SK-N-MC (cell line): ENCODE data around the gene CRYAB.
A peak's percentile ranks its signal among the peaks of the same experiment; 100 is the strongest.

Source experiments
- DNase-seq: peaks from one replicate; pipeline ENCODE4 v3.0.0-alpha.2; 2011; ENCODE audit warnings: low read depth, low spot score
- H3K27ac ChIP-seq: fragments of 200-600 bp; sonication (generic); 2 replicates; pipeline ENCODE4 v1.5.1; 2016; ENCODE audit warnings: mixed run types
- H3K36me3 ChIP-seq: fragments of 200-600 bp; sonication (generic); 2 replicates; pipeline ENCODE4 v1.6.1; 2017; ENCODE audit warnings: antibody characterized with exemption, low read length, mixed read lengths; ENCODE audit not compliant: insufficient read depth
- H3K4me3 ChIP-seq: fragments of 200-600 bp; sonication (generic); 2 replicates; pipeline ENCODE4 v1.5.1; 2016
- H3K9ac ChIP-seq: fragments of 200-600 bp; sonication (generic); 2 replicates; pipeline ENCODE4 v1.8.0; 2017; ENCODE audit warnings: mixed run types, mixed read lengths; ENCODE audit not compliant: insufficient read length
- H3K9me3 ChIP-seq: fragments of 200-600 bp; sonication (generic); 2 replicates; pipeline ENCODE4 v1.6.1; 2017; ENCODE audit warnings: low read depth, mild to moderate bottlenecking, antibody characterized with exemption, low read length, moderate library complexity, mixed read lengths
- EZH2 ChIP-seq: fragments of 200-600 bp; sonication (generic); IDR thresholded peaks from one replicate; pipeline ENCODE4 v1.6.1; 2017; ENCODE audit warnings: antibody characterized with exemption
- FOXP2 ChIP-seq: optimal IDR thresholded peaks from 2 replicates; pipeline ENCODE3; 2011; ENCODE audit warnings: mild to moderate bottlenecking, moderate library complexity; ENCODE audit not compliant: insufficient read depth; ENCODE audit errors: extremely low read length, control extremely low read depth
- POLR2AphosphoS5 ChIP-seq: IDR thresholded peaks from 2 replicates; pipeline ENCODE4 v1.6.1; 2012; ENCODE audit warnings: mild to moderate bottlenecking, low read depth, low read length, borderline replicate concordance

Gene CRYAB

GRCh38 chr11:111946499-111946898, 34.9 kb upstream of the CRYAB start:
- Histone ChIP-seq H3K36me3 (peaks cover 10% of the 10 kb centered on the region; the same call in 1 of the 2 replicates), H3K27ac (no peak overlapping the region), H3K9ac (no peak overlapping the region), H3K9me3 (no peaks in the 10 kb centered on the region), H3K4me3 (no peak overlapping the region)
- DNase-seq = no peak
- no peak for TF ChIP-seq POLR2AphosphoS5
- TF ChIP-seq EZH2 = no peak
- TF ChIP-seq FOXP2 = no peak

DNA sequence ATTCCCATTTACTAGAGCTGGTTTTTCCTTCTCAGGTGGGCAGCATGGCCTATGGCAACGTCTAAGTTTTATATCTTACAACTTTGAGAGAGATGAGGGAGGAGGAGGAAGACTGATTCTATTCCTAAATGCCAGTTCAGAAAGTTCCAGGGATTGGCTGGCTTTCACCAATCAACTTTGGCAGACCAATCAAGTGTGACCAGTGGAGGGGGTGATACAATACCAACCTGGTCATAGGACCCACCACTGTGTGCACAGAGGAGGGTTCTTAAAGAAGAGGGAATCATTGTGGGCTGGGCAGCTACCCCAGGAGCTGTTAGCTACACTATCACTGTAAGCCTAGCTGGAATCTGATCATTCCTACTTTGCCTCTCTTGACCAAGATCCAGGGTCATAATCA, 33.6 kb upstream of the CRYAB start:
- Histone ChIP-seq H3K9me3 (no peaks in the 10 kb centered on the region), H3K36me3 (peaks cover 10% of the 10 kb centered on the region; the same call in 1 of the 2 replicates), H3K27ac (no peak overlapping the region), H3K9ac (no peak overlapping the region), H3K4me3 (no peak overlapping the region)
- DNase-seq = no peak
- no peak for TF ChIP-seq EZH2
- TF ChIP-seq POLR2AphosphoS5 = no peak
- no peak for TF ChIP-seq FOXP2

DNA sequence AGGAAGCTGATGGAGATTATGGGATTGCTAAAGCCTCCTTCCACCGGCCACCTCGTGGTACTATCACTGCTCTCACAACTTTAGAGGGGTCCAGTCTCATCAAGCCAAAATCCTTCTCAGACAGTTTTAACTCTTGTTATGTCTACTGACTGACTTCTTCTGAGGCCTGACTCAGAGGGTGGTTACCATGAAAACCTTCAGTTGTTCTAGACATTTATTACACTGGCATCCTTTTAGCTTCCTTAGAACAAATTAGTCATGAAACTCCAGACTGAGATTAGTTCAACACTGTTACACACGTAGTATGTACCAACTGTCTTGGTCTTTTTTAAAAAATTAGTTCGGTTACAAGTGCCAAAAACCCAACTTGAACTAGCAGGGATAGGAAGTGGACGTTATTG, 33.1 kb upstream of the CRYAB start:
- H3K9ac ChIP-seq = no peak overlapping the region
- DNase-seq = no peak
- TF ChIP-seq FOXP2 (no peak), POLR2AphosphoS5 (no peak), EZH2 (no peak)
- no peak overlapping the region for H3K4me3 ChIP-seq
- peak overlapping the region; percentile 31; the same call in 1 of the 2 replicates for H3K27ac ChIP-seq
- peaks cover 10% of the 10 kb centered on the region; the same call in 1 of the 2 replicates for H3K36me3 ChIP-seq
- H3K9me3 ChIP-seq = no peaks in the 10 kb centered on the region

DNA sequence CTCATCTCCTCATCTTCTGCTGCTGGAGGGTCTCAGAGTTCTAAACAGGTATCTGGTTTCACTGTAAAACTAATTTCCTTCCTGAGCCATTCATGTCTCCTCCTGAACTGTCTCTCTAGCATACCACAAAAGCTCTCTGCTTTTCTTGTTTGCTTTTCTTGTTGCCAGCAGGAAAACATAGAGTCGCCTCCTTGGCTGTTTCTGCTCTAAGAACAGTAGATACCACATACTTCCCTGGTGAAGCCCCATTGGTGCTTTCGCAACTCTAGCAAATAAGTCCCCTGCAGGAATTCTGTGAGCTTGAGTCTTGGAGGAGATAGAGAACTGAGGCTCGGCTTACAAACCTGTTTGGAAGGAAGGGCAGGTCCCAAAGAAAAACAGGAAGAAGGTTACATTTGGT, 32.6 kb upstream of the CRYAB start:
- H3K9ac ChIP-seq = peak overlapping the region; percentile 38

DNA sequence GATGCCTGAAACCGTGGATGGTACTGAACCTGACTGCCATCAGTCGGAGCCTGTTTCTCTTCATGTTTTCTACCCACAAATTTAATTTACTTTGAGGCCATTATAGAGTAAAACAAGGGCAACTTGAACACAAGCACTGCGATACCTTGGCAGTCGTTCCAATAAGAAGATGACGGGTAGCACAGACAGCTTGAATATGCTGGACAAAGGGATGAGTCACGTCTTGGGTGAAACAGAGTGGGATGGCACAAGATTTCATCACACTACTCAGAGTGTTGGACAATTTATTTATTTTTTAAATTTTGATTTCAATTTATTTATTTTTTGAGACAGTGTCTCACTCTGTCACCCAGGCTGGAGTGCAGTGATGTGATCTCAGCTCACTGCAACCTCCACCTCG, 31.3 kb upstream of the CRYAB start:
- Histone ChIP-seq H3K4me3 (no peak overlapping the region), H3K27ac (no peak overlapping the region), H3K36me3 (peaks cover 10% of the 10 kb centered on the region; the same call in 1 of the 2 replicates), H3K9me3 (no peaks in the 10 kb centered on the region), H3K9ac (no peak overlapping the region)
- TF ChIP-seq FOXP2 (no peak), POLR2AphosphoS5 (no peak), EZH2 (no peak)
- DNase-seq = no peak

More for the DNA sequence above, 32.6 kb upstream of the CRYAB start:
- H3K9me3 ChIP-seq = no peaks in the 10 kb centered on the region
- H3K27ac ChIP-seq = no peak overlapping the region
- no peak for DNase-seq
- peaks cover 10% of the 10 kb centered on the region; the same call in 1 of the 2 replicates for H3K36me3 ChIP-seq
- TF ChIP-seq POLR2AphosphoS5 (no peak), EZH2 (no peak), FOXP2 (no peak)
- H3K4me3 ChIP-seq = no peak overlapping the region

- H3K4me3 ChIP-seq = no peak overlapping the region
- no peak overlapping the region for H3K27ac ChIP-seq
- no peak for DNase-seq
- TF ChIP-seq EZH2 (no peak), FOXP2 (no peak), POLR2AphosphoS5 (no peak)
- no peaks in the 10 kb centered on the region for H3K9me3 ChIP-seq
- no peak overlapping the region for H3K9ac ChIP-seq
- peaks cover 10% of the 10 kb centered on the region; the same call in 1 of the 2 replicates for H3K36me3 ChIP-seq
Observed at GRCh38 chr11:111941963-111942362, 30.4 kb upstream of the CRYAB start.

GRCh38 chr11:111939836-111940604, 28.4 kb upstream of the CRYAB start:
- Histone ChIP-seq H3K9ac (no peak overlapping the region), H3K4me3 (no peak overlapping the region), H3K36me3 (peaks cover 10% of the 10 kb centered on the region; the same call in 1 of the 2 replicates), H3K27ac (no peak overlapping the region), H3K9me3 (no peaks in the 10 kb centered on the region)
- TF ChIP-seq POLR2AphosphoS5 = no peak
- TF ChIP-seq FOXP2 = no peak
- TF ChIP-seq EZH2 = no peak
- DNase-seq = no peak

DNA sequence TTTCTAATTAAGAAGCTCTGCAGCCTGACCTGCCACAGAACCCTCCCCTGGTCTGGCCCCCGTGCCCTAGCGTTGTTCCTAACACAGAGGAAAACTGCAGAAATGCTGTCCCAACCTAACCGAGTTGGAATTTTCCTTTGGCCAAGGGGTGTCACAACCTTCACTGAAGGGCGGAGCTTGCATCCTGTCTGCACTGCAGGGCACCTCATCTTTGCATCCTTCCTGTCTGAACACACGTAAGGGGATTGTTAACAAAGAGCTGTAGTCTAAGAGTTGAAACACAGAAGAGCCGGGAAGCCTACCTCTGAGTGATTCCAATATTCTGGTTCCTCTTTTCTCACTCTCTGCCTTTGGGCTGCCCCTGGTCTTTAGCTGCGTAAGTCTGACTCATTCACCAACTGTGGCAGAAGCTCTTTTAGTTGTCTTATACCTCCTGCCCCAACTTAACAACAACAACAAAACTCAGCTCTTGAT, 27.2 kb upstream of the CRYAB start:
- Histone ChIP-seq H3K4me3 (peak overlapping the region; percentile 83), H3K9ac (no peak overlapping the region), H3K9me3 (no peaks in the 10 kb centered on the region), H3K27ac (peak overlapping the region; percentile 47; the same call in 1 of the 2 replicates), H3K36me3 (peaks cover 4% of the 10 kb centered on the region; the same call in 1 of the 2 replicates)
- no peak for DNase-seq
- TF ChIP-seq FOXP2 = no peak
- no peak for TF ChIP-seq EZH2
- TF ChIP-seq POLR2AphosphoS5 = no peak

- H3K9ac ChIP-seq = peak overlapping the region; percentile 78
- DNase-seq = no peak
- 0 out of 2 replicates have a peak, but pooled peaks cover 3% of the 10 kb centered on the region for H3K36me3 ChIP-seq
- peak overlapping the region; percentile 83 for H3K4me3 ChIP-seq
- TF ChIP-seq EZH2 = no peak
- no peak for TF ChIP-seq FOXP2
- no peak for TF ChIP-seq POLR2AphosphoS5
- H3K9me3 ChIP-seq = no peaks in the 10 kb centered on the region
- peak overlapping the region; percentile 42 for H3K27ac ChIP-seq
Observed at GRCh38 chr11:111937844-111938243, 26.3 kb upstream of the CRYAB start.
